ENCODE results near the gene LAMA3. TPM values are rescaled to one million over a fixed set of nuclear protein-coding genes. Genes with fewer than 3 reads are reported as not detected.

Gene LAMA3
- total RNA-seq, 1 donor from 2014 or later, result 106 TPM

- Histone ChIP-seq H3K27ac (no peak overlapping the region), H3K27me3 (no peaks in the 10 kb centered on the region), H3K9me3 (no peaks in the 10 kb centered on the region), H3K4me1 (no peaks in the 10 kb centered on the region), H3K4me3 (no peak overlapping the region), H3K36me3 (no peaks in the 10 kb centered on the region)
- intact Hi-C loops (cut with DNase I), result no loop called here
- DNase-seq (ENCODE audit: extremely low spot score in 2 of 2), result no peak
- TF ChIP-seq CTCF (IDR thresholded peaks at IDR 0.05) (no peak), POLR2A (IDR thresholded peaks at IDR 0.05) (no peak), POLR2AphosphoS5 (IDR thresholded peaks at IDR 0.05; ENCODE audit: insufficient read depth in 1 of 2, low read depth in 1 of 2) (no peak)
Measured at GRCh38 chr18:23798249-23798648, 109.0 kb downstream of the LAMA3 start.

GRCh38 chr18:23798824-23799223 is 109.6 kb downstream of the LAMA3 start:
- Histone ChIP-seq H3K4me1 (no peaks in the 10 kb centered on the region), H3K4me3 (no peak overlapping the region), H3K9me3 (no peaks in the 10 kb centered on the region), H3K27me3 (no peaks in the 10 kb centered on the region), H3K36me3 (no peaks in the 10 kb centered on the region), H3K27ac (no peak overlapping the region)
- intact Hi-C loops (cut with DNase I), result no loop called here
- no peak for TF ChIP-seq CTCF (IDR thresholded peaks at IDR 0.05)
- no peak for TF ChIP-seq POLR2AphosphoS5 (IDR thresholded peaks at IDR 0.05; ENCODE audit: insufficient read depth in 1 of 2, low read depth in 1 of 2)
- no peak for TF ChIP-seq POLR2A (IDR thresholded peaks at IDR 0.05)
- no peak for DNase-seq (ENCODE audit: extremely low spot score in 2 of 2)

- DNase-seq (ENCODE audit: extremely low spot score in 2 of 2), result no peak
- Histone ChIP-seq H3K27ac (no peak overlapping the region), H3K36me3 (no peaks in the 10 kb centered on the region), H3K4me3 (no peak overlapping the region), H3K9me3 (no peaks in the 10 kb centered on the region), H3K4me1 (no peaks in the 10 kb centered on the region), H3K27me3 (no peaks in the 10 kb centered on the region)
- TF ChIP-seq POLR2A (IDR thresholded peaks at IDR 0.05), result no peak
- no peak for TF ChIP-seq POLR2AphosphoS5 (IDR thresholded peaks at IDR 0.05; ENCODE audit: insufficient read depth in 1 of 2, low read depth in 1 of 2)
- no peak for TF ChIP-seq CTCF (IDR thresholded peaks at IDR 0.05)
- intact Hi-C loops (cut with DNase I), result no loop called here
Measured at GRCh38 chr18:23799540-23799939, 110.3 kb downstream of the LAMA3 start.

GRCh38 chr18:23800902-23801301 is 111.6 kb downstream of the LAMA3 start:
- intact Hi-C loops (cut with DNase I), result no loop called here
- no peak for DNase-seq (ENCODE audit: extremely low spot score in 2 of 2)
- TF ChIP-seq CTCF (IDR thresholded peaks at IDR 0.05), result no peak
- TF ChIP-seq POLR2AphosphoS5 (IDR thresholded peaks at IDR 0.05; ENCODE audit: insufficient read depth in 1 of 2, low read depth in 1 of 2), result no peak
- no peak for TF ChIP-seq POLR2A (IDR thresholded peaks at IDR 0.05)
- H3K27me3 ChIP-seq, result no peaks in the 10 kb centered on the region
- H3K4me1 ChIP-seq, result no peaks in the 10 kb centered on the region
- H3K27ac ChIP-seq, result no peak overlapping the region
- no peaks in the 10 kb centered on the region for H3K36me3 ChIP-seq
- H3K9me3 ChIP-seq, result no peaks in the 10 kb centered on the region
- no peak overlapping the region for H3K4me3 ChIP-seq

GRCh38 chr18:23802817-23803216 is 113.6 kb downstream of the LAMA3 start:
- H3K27me3 ChIP-seq, result no peaks in the 10 kb centered on the region
- H3K9me3 ChIP-seq, result no peaks in the 10 kb centered on the region
- DNase-seq (ENCODE audit: extremely low spot score in 2 of 2), result no peak
- no peaks in the 10 kb centered on the region for H3K36me3 ChIP-seq
- intact Hi-C loops (cut with DNase I), result no loop called here
- H3K4me1 ChIP-seq, result no peaks in the 10 kb centered on the region
- no peak overlapping the region for H3K4me3 ChIP-seq
- H3K27ac ChIP-seq, result no peak overlapping the region
- TF ChIP-seq POLR2AphosphoS5 (IDR thresholded peaks at IDR 0.05; ENCODE audit: insufficient read depth in 1 of 2, low read depth in 1 of 2) (no peak), POLR2A (IDR thresholded peaks at IDR 0.05) (no peak), CTCF (IDR thresholded peaks at IDR 0.05) (no peak)
